Measurements from ENCODE around the gene ANKS1B.

DNA sequence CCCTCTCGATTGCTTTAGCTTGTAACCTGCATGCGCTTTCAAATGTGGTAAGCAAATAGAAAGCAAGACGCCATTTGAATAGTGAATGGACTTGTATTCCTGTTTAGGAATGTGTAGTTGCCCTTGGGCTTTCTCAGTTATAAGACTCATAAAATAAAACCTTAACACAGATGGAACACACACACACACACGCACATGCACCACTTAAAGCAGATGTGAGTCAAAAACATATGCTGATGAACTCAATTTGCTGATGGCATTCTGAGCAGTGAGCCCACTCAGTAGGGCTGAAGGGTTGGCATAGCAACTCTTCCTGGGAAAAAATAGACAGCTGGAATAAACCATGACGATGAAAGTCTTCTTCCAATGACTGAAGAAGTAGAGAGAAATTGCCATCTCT is 979.1 kb downstream of the ANKS1B start:
- no peak for TF ChIP-seq GATA3 (IDR thresholded peaks at IDR 0.05; ENCODE audit: low read depth, low read length)
- TF ChIP-seq GATA2 (IDR thresholded peaks at IDR 0.05; ENCODE audit: low read depth, low read length): no peak

All from SH-SY5Y (cell line).